ENCODE measurements around the gene MRPL10.
"Not testable (repeated sequence)": the region's sequence is repeated elsewhere in the genome, so short reads cannot be mapped to it uniquely, and the experiment has no call there.

Gene MRPL10

DNA sequence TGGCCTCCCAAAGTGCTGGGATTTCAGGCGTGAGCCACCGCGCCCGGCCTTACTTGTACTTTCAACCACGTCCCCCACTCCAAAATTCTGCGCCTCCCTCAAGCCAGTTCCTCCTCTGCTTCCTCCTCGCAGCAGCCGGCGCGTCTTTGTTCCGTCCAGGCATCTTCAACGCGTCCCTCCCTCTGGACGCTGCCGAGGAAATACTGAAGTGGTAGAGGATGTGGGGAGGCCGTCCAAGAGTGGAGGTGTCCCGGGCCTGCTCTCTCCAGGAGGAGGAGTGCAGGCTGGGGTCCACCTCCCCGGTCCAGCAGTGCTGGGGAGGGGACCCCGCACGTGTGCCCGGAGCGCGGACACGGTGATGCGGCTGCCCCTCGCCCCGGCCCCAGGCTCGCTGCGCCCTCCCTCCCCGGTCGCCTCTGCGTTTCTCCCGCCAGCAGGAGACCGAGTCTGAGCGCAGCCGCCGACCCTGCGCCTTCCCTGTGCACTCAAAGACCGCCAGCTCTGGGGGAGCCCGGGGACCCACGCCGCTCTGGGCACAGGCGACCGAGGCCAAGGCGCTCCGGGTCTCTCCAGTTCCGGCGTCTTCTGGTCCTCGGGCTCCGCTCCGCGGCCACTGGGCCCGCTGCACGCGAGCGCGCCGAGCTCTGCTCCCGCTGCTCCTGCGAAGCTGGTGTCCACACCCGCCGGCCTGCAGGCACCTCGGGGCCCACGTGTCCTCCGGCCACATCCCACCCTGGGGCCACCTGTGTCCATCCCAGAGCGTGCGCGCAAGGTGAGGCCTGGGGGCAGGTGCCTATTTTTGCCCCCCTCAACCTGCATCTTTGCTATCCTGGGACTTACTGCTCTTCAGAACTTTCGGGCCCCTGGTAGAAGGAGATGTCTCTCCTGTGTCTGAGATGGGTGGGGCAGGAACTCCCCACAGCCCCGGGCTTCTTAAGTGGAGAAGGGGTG is 41.5 kb downstream of the MRPL10 start:
- peak; percentile 65 for DNase-seq

DNA sequence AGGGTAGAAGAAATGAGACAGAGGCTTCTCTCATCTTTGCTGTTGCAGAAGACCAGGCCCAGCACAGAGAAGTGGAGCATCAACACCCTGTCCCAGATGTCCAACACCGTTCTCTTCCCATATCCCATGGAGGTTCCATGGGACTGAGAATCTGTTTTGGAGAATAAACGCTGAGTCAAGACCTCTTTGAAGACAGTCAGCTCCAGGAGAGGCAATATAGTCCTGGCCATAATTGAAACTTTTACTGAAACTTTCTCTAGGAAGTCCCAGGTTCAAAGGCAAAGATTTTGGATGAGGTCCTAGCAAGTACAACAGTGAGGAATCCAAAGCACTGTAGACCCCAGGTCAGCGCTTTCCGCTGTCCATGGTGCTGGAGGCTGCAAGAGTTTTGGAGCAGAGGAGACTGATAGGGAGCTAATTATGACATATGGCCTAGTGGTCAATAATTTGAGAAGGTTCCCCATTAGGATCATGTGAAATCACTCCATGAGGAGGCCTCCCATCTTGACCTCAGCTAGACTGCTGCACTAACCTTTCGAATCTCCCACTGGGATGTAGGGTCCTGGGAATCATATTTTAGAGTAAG is 45.7 kb downstream of the MRPL10 start:
- peak; percentile 49 for DNase-seq

DNA sequence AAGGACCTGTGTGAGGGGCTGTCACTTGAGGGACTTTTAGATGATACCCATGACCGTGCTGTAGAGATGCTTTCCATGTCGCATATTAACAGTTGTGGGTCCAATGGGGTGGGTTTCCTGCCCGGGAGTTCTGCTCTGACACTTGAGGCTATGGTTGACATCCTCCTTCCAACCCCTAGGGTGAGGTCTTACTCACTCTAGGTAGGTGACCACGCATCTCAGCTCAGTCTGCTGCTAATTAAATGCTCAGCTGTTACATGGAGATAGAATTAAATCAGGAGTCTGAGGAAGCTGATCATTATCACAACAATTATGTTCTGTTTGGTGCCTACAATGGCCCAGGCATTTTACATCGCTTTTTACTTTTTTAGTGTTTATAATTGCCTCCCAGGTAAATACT is 49.9 kb downstream of the MRPL10 start:
- no peak for DNase-seq

DNA sequence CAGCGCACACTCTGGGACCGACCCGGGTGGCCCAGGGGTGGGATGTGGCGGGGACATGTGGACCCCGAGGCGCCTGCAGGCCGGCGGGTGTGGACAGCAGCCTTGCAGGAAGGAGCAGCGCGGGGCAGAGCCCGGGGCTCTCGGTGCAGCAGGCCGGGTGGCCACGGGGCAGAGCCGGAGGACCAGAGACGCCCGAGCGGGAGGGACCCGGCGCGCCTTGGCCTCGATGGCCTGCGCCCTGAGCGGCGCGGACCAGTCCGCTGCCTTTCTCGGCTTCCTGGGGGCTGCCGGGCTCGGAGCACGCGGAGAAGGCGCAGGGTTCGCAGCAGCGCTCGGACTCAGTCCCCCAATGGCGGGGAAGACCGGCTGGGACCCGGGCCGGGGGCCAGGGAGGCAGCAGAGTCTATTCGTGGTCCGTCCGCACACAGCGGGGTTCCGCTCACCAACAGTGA is 53.1 kb downstream of the MRPL10 start:
- DNase-seq: no peak

- peak; percentile 48 for DNase-seq
Measured at GRCh38 chr17:47776330-47777197, 54.8 kb downstream of the MRPL10 start.

DNA sequence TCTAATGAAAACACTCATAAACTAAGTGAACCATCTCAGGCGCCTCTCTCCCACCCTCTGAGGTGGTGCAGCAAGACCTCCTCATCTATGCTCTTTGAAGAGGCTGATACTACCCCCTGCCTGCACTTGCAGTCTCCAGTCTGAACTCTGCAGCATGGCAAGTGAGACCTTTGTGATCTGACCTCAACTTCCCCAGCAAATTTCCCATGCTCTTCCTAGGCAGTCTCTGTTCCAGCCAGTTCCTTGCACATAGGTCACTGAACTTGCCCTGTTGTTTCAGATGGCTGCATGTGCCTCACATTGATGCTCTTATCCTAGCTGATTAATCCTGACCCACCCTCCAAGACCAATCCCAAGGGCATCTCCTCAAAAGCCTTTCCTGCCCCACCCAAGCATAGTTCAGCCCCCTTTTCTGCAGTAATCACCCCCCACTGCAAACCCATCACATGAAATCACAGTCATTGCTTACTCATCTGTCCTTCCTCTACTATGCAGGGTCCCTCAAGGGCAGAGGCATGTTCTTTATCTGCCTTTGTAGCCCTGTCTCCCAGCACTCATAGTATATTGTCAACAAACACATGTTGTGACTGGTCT is 56.3 kb downstream of the MRPL10 start:
- no peak for DNase-seq

DNA sequence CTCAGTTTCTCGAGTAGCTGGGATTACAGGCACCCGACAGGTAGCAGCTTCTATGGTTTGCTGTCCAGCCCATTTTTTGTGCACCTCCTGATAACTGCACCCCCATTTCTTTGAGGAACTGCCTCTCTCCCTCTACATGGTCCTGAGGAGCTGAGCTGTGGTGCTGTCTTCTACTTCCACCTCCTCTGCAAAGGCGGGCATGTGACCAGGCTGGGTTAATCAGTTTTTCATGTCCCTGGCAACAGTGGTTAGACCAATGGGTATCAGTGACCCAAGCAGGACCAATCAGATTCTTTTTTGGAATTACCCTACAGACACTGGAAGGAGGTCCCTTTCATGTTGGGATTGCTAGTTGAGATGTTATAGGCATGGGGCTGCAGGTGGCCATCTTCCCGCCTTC is 57.0 kb downstream of the MRPL10 start:
- no peak for DNase-seq

DNA sequence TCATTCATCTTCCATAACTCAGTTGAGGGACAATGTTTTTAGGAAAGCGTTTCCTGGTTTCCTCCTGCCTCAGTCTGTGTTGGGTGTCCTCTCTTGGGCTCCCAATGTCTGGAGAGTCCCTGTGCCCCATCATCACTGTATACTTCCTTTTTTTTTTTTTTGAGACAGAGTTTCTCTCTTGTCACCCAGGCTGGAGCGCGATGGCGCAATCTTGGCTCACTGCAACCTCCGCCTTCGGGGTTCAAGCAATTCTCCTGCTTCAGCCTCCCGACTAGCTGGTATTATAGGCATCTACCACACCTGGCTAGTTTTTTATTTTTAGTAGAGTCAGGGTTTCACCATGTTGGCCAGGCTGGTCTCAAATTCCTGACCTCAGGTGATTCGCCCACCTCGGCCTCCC is 57.7 kb downstream of the MRPL10 start:
- DNase-seq: not testable (repeated sequence)
